Stimulated activated CD8-positive, alpha-beta memory T cell treated with anti-CD3 and anti-CD28 coated beads, Interleukin-4, amount 100 ng/mL, for 4 hours (primary cell): Measurements from ENCODE around the gene TSKU.
"Not testable (repeated sequence)": the region's sequence is repeated elsewhere in the genome, so short reads cannot be mapped to it uniquely, and the experiment has no call there.

Experiments used
- DNase-seq, 2 donors: peaks; one replicate each; pipeline ENCODE4 v3.0.0-alpha.2; 2020; ENCODE audit warnings: low read depth in 2 of 2, low spot score in 1 of 2

The TSKU gene

GRCh38 chr11:76800466-76801200 lies 17.5 kb downstream of the TSKU start:
- no peak for DNase-seq

- no peak for DNase-seq
These were observed 18.1 kb downstream of the TSKU start for GRCh38 chr11:76801225-76801624.

- DNase-seq: no peak
These were observed 18.6 kb downstream of the TSKU start for GRCh38 chr11:76801736-76802135.

GRCh38 chr11:76802151-76802550 lies 19.0 kb downstream of the TSKU start:
- DNase-seq: no peak

GRCh38 chr11:76802621-76803020 lies 19.5 kb downstream of the TSKU start:
- DNase-seq: no peak

GRCh38 chr11:76803023-76803422 lies 19.9 kb downstream of the TSKU start:
- no peak for DNase-seq

- DNase-seq: peak; percentile 29 to 39
These were observed 20.9 kb downstream of the TSKU start for GRCh38 chr11:76803811-76804600.

- no peak for DNase-seq
These were observed 22.2 kb downstream of the TSKU start for GRCh38 chr11:76805206-76805913.

- DNase-seq: no peak
These were observed 23.0 kb downstream of the TSKU start for GRCh38 chr11:76806131-76806530.

- no peak for DNase-seq
These were observed 23.6 kb downstream of the TSKU start for GRCh38 chr11:76806608-76807205.

- peak in 1 of 2 donors; percentile 29 for DNase-seq
These were observed 24.2 kb downstream of the TSKU start for GRCh38 chr11:76807206-76807875.

- no peak for DNase-seq
These were observed 25.0 kb downstream of the TSKU start for GRCh38 chr11:76808171-76808570.

GRCh38 chr11:76808996-76809395 lies 25.8 kb downstream of the TSKU start:
- no peak for DNase-seq

- no peak for DNase-seq
These were observed 27.1 kb downstream of the TSKU start for GRCh38 chr11:76810151-76810853.

- DNase-seq: no peak
These were observed 28.1 kb downstream of the TSKU start for GRCh38 chr11:76811259-76811658.

GRCh38 chr11:76814414-76814813 lies 31.3 kb downstream of the TSKU start:
- no peak for DNase-seq

GRCh38 chr11:76815678-76816077 lies 32.5 kb downstream of the TSKU start:
- not testable (repeated sequence) for DNase-seq

- DNase-seq: no peak
These were observed 37.0 kb downstream of the TSKU start for GRCh38 chr11:76820184-76820566.

- DNase-seq: not testable (repeated sequence)
These were observed 38.2 kb downstream of the TSKU start for GRCh38 chr11:76821396-76821795.

- no peak for DNase-seq
These were observed 39.2 kb downstream of the TSKU start for GRCh38 chr11:76822406-76822805.
